Activated T-cell treated with anti-CD3 and anti-CD28 coated beads for 1 hour (primary cell): ENCODE measurements around the gene METTL13.

Experiments
- DNase-seq: peaks from one replicate; pipeline ENCODE4 v3.0.0-alpha.2; 2020; ENCODE audit warnings: low read depth

The METTL13 gene

GRCh38 chr1:171781176-171781875, at the start of gene METTL13:
Gene METTL13, plus strand, starts transcription at chr1:171781660. Its CDS starts 308 bp downstream, at chr1:171781968.
- peak; percentile 96 for DNase-seq

GRCh38 chr1:171736196-171736595, 45.3 kb upstream of the METTL13 start:
- no peak for DNase-seq

- DNase-seq, result no peak
These were observed 42.5 kb upstream of the METTL13 start for GRCh38 chr1:171738911-171739310.

GRCh38 chr1:171739656-171740055, 41.8 kb upstream of the METTL13 start:
- DNase-seq, result no peak

GRCh38 chr1:171740356-171740863, 41.0 kb upstream of the METTL13 start:
- DNase-seq, result no peak

- DNase-seq, result peak; percentile 23
These were observed 40.2 kb upstream of the METTL13 start for GRCh38 chr1:171740987-171741871.

GRCh38 chr1:171741872-171742576, 39.4 kb upstream of the METTL13 start, which contains the start of gene VAMP4:
Gene VAMP4, minus strand, starts transcription at chr1:171742065. Its CDS starts 3,651 bp downstream, at chr1:171738414.
- DNase-seq, result peak; percentile 78

GRCh38 chr1:171742577-171742922, 38.9 kb upstream of the METTL13 start:
- peak; percentile 16 for DNase-seq

- DNase-seq, result no peak
These were observed 38.2 kb upstream of the METTL13 start for GRCh38 chr1:171743081-171743870.

GRCh38 chr1:171744986-171745385, 36.5 kb upstream of the METTL13 start:
- DNase-seq, result no peak

- no peak for DNase-seq
These were observed 32.8 kb upstream of the METTL13 start for GRCh38 chr1:171748651-171749050.

- DNase-seq, result no peak
These were observed 30.2 kb upstream of the METTL13 start for GRCh38 chr1:171751221-171751620.

GRCh38 chr1:171753182-171753581, 28.3 kb upstream of the METTL13 start:
- no peak for DNase-seq

GRCh38 chr1:171753685-171754352, 27.6 kb upstream of the METTL13 start:
- no peak for DNase-seq

GRCh38 chr1:171754353-171754705, 27.1 kb upstream of the METTL13 start:
- DNase-seq, result no peak

GRCh38 chr1:171754971-171755370, 26.5 kb upstream of the METTL13 start:
- no peak for DNase-seq

GRCh38 chr1:171756856-171757255, 24.6 kb upstream of the METTL13 start:
- DNase-seq, result no peak

GRCh38 chr1:171758011-171758410, 23.4 kb upstream of the METTL13 start:
- no peak for DNase-seq

- DNase-seq, result no peak
These were observed 19.3 kb upstream of the METTL13 start for GRCh38 chr1:171762143-171762563.

GRCh38 chr1:171763764-171764163, 17.7 kb upstream of the METTL13 start:
- DNase-seq, result no peak

- no peak for DNase-seq
These were observed 12.3 kb upstream of the METTL13 start for GRCh38 chr1:171769171-171769570.
